ENCODE data around the gene RUFY3. TPM values are rescaled to one million over a fixed set of nuclear protein-coding genes. Genes with fewer than 3 reads are reported as not detected.
A peak's percentile ranks its signal among the peaks of the same experiment; 100 is the strongest.
"Not testable (repeated sequence)": the region's sequence is repeated elsewhere in the genome, so short reads cannot be mapped to it uniquely, and the experiment has no call there.

RUFY3 gene
- total RNA-seq, 1 donor from 2014 or later, result 58.9 TPM

- no peak for DNase-seq
Observed at GRCh38 chr4:70783096-70783495, 61.3 kb downstream of the RUFY3 start.

GRCh38 chr4:70787496-70787895, 65.7 kb downstream of the RUFY3 start:
- no peak for DNase-seq

GRCh38 chr4:70788733-70789132, 67.0 kb downstream of the RUFY3 start:
- DNase-seq, result no peak

- no peak for DNase-seq
Observed at GRCh38 chr4:70793626-70794025, 71.9 kb downstream of the RUFY3 start.

- DNase-seq, result no peak
Observed at GRCh38 chr4:70801265-70801809, 79.6 kb downstream of the RUFY3 start.

- DNase-seq, result no peak
Observed at GRCh38 chr4:70802928-70803580, 81.3 kb downstream of the RUFY3 start.

- DNase-seq, result no peak
Observed at GRCh38 chr4:70808151-70808550, 86.4 kb downstream of the RUFY3 start.

- DNase-seq, result no peak
Observed at GRCh38 chr4:70815370-70815769, 93.6 kb downstream of the RUFY3 start.

GRCh38 chr4:70816894-70817293, 95.1 kb downstream of the RUFY3 start:
- no peak for DNase-seq

GRCh38 chr4:70818173-70818855, 96.5 kb downstream of the RUFY3 start:
- no peak for DNase-seq

GRCh38 chr4:70818921-70819320, 97.2 kb downstream of the RUFY3 start:
- no peak for DNase-seq

- DNase-seq, result no peak
Observed at GRCh38 chr4:70829015-70829414, 107.3 kb downstream of the RUFY3 start.

- DNase-seq, result no peak
Observed at GRCh38 chr4:70829492-70829891, 107.7 kb downstream of the RUFY3 start.

GRCh38 chr4:70830054-70830453, 108.3 kb downstream of the RUFY3 start:
- DNase-seq, result no peak

GRCh38 chr4:70831293-70831692, 109.5 kb downstream of the RUFY3 start:
- DNase-seq, result no peak

GRCh38 chr4:70833675-70834074, 111.9 kb downstream of the RUFY3 start:
- DNase-seq, result no peak

GRCh38 chr4:70836081-70836480, 114.3 kb downstream of the RUFY3 start:
- DNase-seq, result no peak

- DNase-seq, result peak; percentile 27
Observed at GRCh38 chr4:70838204-70838603, 116.4 kb downstream of the RUFY3 start.

GRCh38 chr4:70838666-70839588, 117.2 kb downstream of the RUFY3 start:
- DNase-seq, result peak; percentile 79

- DNase-seq, result peak; percentile 96
Observed at GRCh38 chr4:70839589-70840093, 117.9 kb downstream of the RUFY3 start, which contains the start of gene GRSF1. GRSF1 (minus strand) TSS chr4:70839890; CDS start chr4:70839827, 63 bp downstream.

- DNase-seq, result peak; percentile 37
Observed at GRCh38 chr4:70840137-70840536, 118.4 kb downstream of the RUFY3 start.

GRCh38 chr4:70840631-70841030, 118.9 kb downstream of the RUFY3 start:
- DNase-seq, result not testable (repeated sequence)

GRCh38 chr4:70841211-70841610, 119.4 kb downstream of the RUFY3 start:
- no peak for DNase-seq

Data from dermis blood vessel endothelial cell (primary cell).